T follicular helper cell (primary cell): Measurements from ENCODE around the gene SYT1.

ENCODE experiments used
- DNase-seq: peaks from one replicate; pipeline ENCODE4 v3.0.0-alpha.2; 2020; ENCODE audit warnings: low read depth

Gene SYT1

GRCh38 chr12:79057540-79057939, 193.0 kb downstream of the SYT1 start:
- DNase-seq, result no peak

- no peak for DNase-seq
Observed at GRCh38 chr12:79058342-79058741, 193.8 kb downstream of the SYT1 start.

- no peak for DNase-seq
Observed at GRCh38 chr12:79059557-79059956, 195.0 kb downstream of the SYT1 start.

- no peak for DNase-seq
Observed at GRCh38 chr12:79063258-79063657, 198.7 kb downstream of the SYT1 start.

GRCh38 chr12:79067977-79068376, 203.4 kb downstream of the SYT1 start:
- no peak for DNase-seq

GRCh38 chr12:79069009-79069408, 204.4 kb downstream of the SYT1 start:
- no peak for DNase-seq

- DNase-seq, result no peak
Observed at GRCh38 chr12:79071498-79071897, 206.9 kb downstream of the SYT1 start.

GRCh38 chr12:79073506-79073905, 208.9 kb downstream of the SYT1 start:
- DNase-seq, result no peak

GRCh38 chr12:79082595-79082994, 218.0 kb downstream of the SYT1 start:
- no peak for DNase-seq

GRCh38 chr12:79083181-79083580, 218.6 kb downstream of the SYT1 start:
- DNase-seq, result no peak

GRCh38 chr12:79085106-79085682, 220.6 kb downstream of the SYT1 start:
- DNase-seq, result no peak

GRCh38 chr12:79086541-79087296, 222.1 kb downstream of the SYT1 start:
- no peak for DNase-seq

GRCh38 chr12:79098530-79098929, 234.0 kb downstream of the SYT1 start:
- no peak for DNase-seq

- DNase-seq, result no peak
Observed at GRCh38 chr12:79108962-79109361, 244.4 kb downstream of the SYT1 start.

- DNase-seq, result no peak
Observed at GRCh38 chr12:79114896-79115295, 250.3 kb downstream of the SYT1 start.

- no peak for DNase-seq
Observed at GRCh38 chr12:79115743-79116142, 251.2 kb downstream of the SYT1 start.

GRCh38 chr12:79119796-79120195, 255.2 kb downstream of the SYT1 start:
- DNase-seq, result no peak

GRCh38 chr12:79121486-79121885, 256.9 kb downstream of the SYT1 start:
- no peak for DNase-seq

- DNase-seq, result no peak
Observed at GRCh38 chr12:79124385-79124784, 259.8 kb downstream of the SYT1 start.

- DNase-seq, result no peak
Observed at GRCh38 chr12:79125358-79125757, 260.8 kb downstream of the SYT1 start.

GRCh38 chr12:79127271-79127751, 262.7 kb downstream of the SYT1 start:
- no peak for DNase-seq

GRCh38 chr12:79128956-79129355, 264.4 kb downstream of the SYT1 start:
- no peak for DNase-seq

- no peak for DNase-seq
Observed at GRCh38 chr12:79138872-79139271, 274.3 kb downstream of the SYT1 start.

- no peak for DNase-seq
Observed at GRCh38 chr12:79140711-79141110, 276.1 kb downstream of the SYT1 start.
